Stimulated activated CD8-positive, alpha-beta memory T cell treated with anti-CD3 and anti-CD28 coated beads, Interleukin-4, amount 100 ng/mL, for 1 hour (primary cell): ENCODE data around the gene DAZAP1.

Source experiments
- DNase-seq, 2 donors: peaks; one replicate each; pipeline ENCODE4 v3.0.0-alpha.2; 2020; ENCODE audit warnings: low read depth in 2 of 2, low spot score in 1 of 2

Gene DAZAP1

GRCh38 chr19:1407528-1408299 lies at the start of gene DAZAP1:
Gene DAZAP1, plus strand, starts transcription at chr19:1407586. Its CDS starts 188 bp downstream, at chr19:1407774.
- DNase-seq, result no peak

GRCh38 chr19:1360126-1360817 lies 47.1 kb upstream of the DAZAP1 start:
- no peak for DNase-seq

GRCh38 chr19:1360818-1361461 lies 46.4 kb upstream of the DAZAP1 start:
- no peak for DNase-seq

GRCh38 chr19:1361601-1362386 lies 45.6 kb upstream of the DAZAP1 start:
- DNase-seq, result no peak

GRCh38 chr19:1362387-1363257 lies 44.8 kb upstream of the DAZAP1 start:
- DNase-seq, result no peak

GRCh38 chr19:1363599-1363998 lies 43.8 kb upstream of the DAZAP1 start:
- DNase-seq, result no peak

GRCh38 chr19:1364070-1364704 lies 43.2 kb upstream of the DAZAP1 start:
- DNase-seq, result no peak

GRCh38 chr19:1365319-1366269 lies 41.8 kb upstream of the DAZAP1 start:
- DNase-seq, result no peak

- DNase-seq, result no peak
These were observed 41.1 kb upstream of the DAZAP1 start for GRCh38 chr19:1366296-1366695.

GRCh38 chr19:1366899-1367870 lies 40.2 kb upstream of the DAZAP1 start:
- DNase-seq, result no peak

GRCh38 chr19:1369214-1369805 lies 38.1 kb upstream of the DAZAP1 start:
- no peak for DNase-seq

- no peak for DNase-seq
These were observed 36.6 kb upstream of the DAZAP1 start for GRCh38 chr19:1370579-1371361.

GRCh38 chr19:1373042-1373533 lies 34.3 kb upstream of the DAZAP1 start:
- no peak for DNase-seq

GRCh38 chr19:1373534-1374249 lies 33.7 kb upstream of the DAZAP1 start:
- DNase-seq, result no peak

- DNase-seq, result no peak
These were observed 33.2 kb upstream of the DAZAP1 start for GRCh38 chr19:1374250-1374577.

- DNase-seq, result no peak
These were observed 31.0 kb upstream of the DAZAP1 start for GRCh38 chr19:1376415-1376805.
